Activated naive CD4-positive, alpha-beta T cell treated with anti-CD3 and anti-CD28 coated beads, Interleukin-2, amount 50 U/mL, for 24 hours (primary cell): Measurements from ENCODE around the gene FIGN.

Source experiments
- H3K27ac Mint-ChIP-seq: one replicate; pipeline ENCODE4 v1.8.0; 2021; ENCODE audit warnings: mild to moderate bottlenecking, mixed read lengths
- H3K27me3 Mint-ChIP-seq: one replicate; pipeline ENCODE4 v1.8.0; 2021; ENCODE audit warnings: mixed read lengths
- H3K36me3 Mint-ChIP-seq: one replicate; pipeline ENCODE4 v1.8.0; 2021; ENCODE audit warnings: mixed read lengths
- H3K4me1 Mint-ChIP-seq: one replicate; pipeline ENCODE4 v1.8.0; 2021; ENCODE audit warnings: mixed read lengths
- H3K4me3 Mint-ChIP-seq: one replicate; pipeline ENCODE4 v1.8.0; 2021; ENCODE audit warnings: mild to moderate bottlenecking, mixed read lengths
- H3K9me3 Mint-ChIP-seq: one replicate; pipeline ENCODE4 v1.8.0; 2021; ENCODE audit warnings: mixed read lengths

FIGN gene

DNA sequence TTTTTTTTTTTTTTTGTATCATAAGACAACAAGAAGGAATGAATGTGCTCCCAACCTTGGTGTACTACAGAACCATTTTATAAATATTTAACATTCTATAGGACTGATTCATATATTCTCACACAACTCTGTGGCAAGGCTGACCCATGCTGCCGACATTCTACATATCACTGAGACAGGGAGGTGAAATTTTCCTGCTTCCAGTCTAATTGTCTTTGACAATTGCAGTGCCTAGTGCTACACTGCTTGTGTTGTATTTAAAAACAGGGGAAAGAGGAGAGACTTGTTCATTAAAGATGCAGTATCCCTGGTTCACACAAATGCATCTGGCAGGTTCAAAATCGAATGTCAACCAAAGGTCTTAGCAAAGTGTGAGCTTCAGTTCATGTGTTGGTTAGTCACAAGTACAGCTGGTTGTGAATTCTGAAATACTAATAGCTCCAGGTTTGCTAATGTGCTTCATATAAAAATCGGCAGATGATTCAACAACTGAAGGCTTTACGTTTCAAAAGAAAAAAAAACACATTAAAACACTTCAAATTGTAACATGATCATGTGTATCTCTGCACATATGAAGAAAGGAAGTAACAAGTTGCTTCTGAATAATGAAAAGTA, 130.8 kb downstream of the FIGN start:
- Mint-ChIP-seq H3K4me1 (no peaks in the 10 kb centered on the region), H3K27ac (no peak overlapping the region), H3K9me3 (no peaks in the 10 kb centered on the region), H3K27me3 (no peaks in the 10 kb centered on the region), H3K4me3 (no peak overlapping the region), H3K36me3 (no peaks in the 10 kb centered on the region)

DNA sequence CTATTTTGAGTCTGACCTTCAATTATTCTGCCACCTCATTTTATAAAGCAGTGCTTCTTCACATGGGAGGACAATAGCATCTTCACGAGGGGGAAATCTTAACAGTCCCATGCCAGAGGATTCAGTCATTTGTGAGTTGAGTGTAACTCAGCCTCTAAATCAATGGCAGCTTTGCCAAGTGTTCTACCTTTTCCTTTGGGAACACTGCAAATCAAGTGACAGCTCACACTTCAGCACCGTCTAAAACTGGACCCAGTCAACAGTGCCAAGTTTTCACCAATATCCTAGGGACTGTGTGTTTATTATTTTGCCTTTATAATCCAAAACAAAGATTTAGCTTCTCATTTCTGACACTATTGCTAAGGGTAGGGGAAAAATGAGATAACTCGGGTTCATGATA, 133.6 kb downstream of the FIGN start:
- no peak overlapping the region for H3K4me3 Mint-ChIP-seq
- no peaks in the 10 kb centered on the region for H3K4me1 Mint-ChIP-seq
- H3K9me3 Mint-ChIP-seq = no peaks in the 10 kb centered on the region
- H3K27ac Mint-ChIP-seq = no peak overlapping the region
- H3K36me3 Mint-ChIP-seq = no peaks in the 10 kb centered on the region
- H3K27me3 Mint-ChIP-seq = no peaks in the 10 kb centered on the region

DNA sequence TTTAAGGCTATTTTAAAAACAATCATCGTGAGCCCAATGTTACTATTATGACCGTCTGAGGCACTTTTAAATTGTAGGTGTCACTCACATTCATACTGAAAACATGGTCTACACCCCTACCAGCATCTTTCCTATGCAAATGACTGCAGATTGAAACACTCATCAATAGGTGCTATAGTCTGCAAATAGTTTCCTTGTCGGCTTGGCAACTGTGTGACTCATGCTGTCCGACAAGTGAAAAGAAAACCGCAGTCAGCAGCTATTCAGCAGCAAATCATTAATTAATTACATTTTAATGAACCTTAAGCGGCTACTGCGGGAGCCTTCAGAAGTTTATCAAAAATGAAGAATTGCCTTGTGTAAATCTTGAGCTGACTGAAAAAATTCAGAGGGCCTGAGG, 134.4 kb downstream of the FIGN start:
- Mint-ChIP-seq H3K27ac (no peak overlapping the region), H3K36me3 (no peaks in the 10 kb centered on the region), H3K4me1 (no peaks in the 10 kb centered on the region), H3K4me3 (no peak overlapping the region), H3K9me3 (no peaks in the 10 kb centered on the region), H3K27me3 (no peaks in the 10 kb centered on the region)

DNA sequence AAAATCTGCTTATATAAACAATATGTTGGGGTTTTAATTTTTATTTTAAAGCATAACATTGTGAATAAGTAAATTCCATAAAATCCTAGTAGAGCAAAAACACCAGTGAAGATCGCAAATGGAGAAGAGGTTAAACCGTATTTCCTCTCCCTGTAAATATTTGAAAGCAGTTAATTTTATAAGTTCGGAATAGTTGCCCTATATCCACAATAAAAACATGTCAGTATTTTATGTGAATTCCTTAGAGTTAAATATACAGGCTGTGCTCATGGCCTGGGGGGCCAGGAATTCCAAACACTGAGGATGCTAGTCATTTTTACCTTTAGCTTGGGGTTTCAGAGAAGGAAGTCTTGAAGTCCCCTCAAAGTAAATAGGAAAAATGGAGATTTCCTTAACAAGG, 135.0 kb downstream of the FIGN start:
- Mint-ChIP-seq H3K4me3 (no peak overlapping the region), H3K9me3 (no peaks in the 10 kb centered on the region), H3K27me3 (no peaks in the 10 kb centered on the region), H3K4me1 (no peaks in the 10 kb centered on the region), H3K27ac (no peak overlapping the region), H3K36me3 (no peaks in the 10 kb centered on the region)

DNA sequence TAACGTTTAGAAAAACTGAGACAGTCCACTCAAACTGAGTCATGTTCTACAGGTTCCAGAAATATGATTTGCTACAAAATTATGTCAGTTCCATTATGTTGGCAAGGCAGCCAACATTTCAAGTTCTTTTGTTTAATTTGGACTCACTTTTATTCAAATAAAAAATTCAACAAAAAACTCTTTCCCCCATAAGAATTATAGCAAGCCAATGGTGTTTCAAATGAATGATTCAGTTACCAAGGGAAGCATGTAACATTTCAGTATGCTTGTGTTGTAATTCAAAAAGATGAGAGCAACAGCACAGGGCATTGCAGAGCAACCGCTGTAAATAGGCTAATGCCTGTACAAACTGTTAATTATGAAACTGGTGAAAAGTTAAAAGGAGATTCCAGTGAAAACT, 140.8 kb downstream of the FIGN start:
- H3K4me1 Mint-ChIP-seq = no peaks in the 10 kb centered on the region
- no peak overlapping the region for H3K4me3 Mint-ChIP-seq
- H3K27me3 Mint-ChIP-seq = no peaks in the 10 kb centered on the region
- H3K9me3 Mint-ChIP-seq = no peaks in the 10 kb centered on the region
- no peak overlapping the region for H3K27ac Mint-ChIP-seq
- no peaks in the 10 kb centered on the region for H3K36me3 Mint-ChIP-seq

DNA sequence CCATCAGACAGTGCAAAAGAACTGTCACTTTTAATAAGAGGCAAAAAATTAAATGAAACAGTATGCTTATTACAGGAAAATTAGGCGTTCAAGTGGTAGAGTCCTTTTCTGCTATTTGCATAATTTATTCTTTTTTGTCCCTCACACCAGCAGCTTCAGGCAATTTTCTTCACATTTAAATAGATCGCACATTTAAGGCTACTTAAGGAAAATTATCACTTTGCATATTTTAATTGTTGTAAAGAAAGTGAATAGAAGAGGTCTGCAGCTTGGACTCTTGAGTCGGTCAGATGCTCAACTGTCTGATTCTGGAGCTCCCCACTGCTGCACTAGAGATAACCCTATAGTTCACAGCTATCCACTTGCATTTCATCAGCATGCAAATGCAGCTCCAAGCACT, 141.3 kb downstream of the FIGN start:
- no peaks in the 10 kb centered on the region for H3K27me3 Mint-ChIP-seq
- no peak overlapping the region for H3K27ac Mint-ChIP-seq
- no peaks in the 10 kb centered on the region for H3K36me3 Mint-ChIP-seq
- no peaks in the 10 kb centered on the region for H3K4me1 Mint-ChIP-seq
- H3K9me3 Mint-ChIP-seq = no peaks in the 10 kb centered on the region
- no peak overlapping the region for H3K4me3 Mint-ChIP-seq

DNA sequence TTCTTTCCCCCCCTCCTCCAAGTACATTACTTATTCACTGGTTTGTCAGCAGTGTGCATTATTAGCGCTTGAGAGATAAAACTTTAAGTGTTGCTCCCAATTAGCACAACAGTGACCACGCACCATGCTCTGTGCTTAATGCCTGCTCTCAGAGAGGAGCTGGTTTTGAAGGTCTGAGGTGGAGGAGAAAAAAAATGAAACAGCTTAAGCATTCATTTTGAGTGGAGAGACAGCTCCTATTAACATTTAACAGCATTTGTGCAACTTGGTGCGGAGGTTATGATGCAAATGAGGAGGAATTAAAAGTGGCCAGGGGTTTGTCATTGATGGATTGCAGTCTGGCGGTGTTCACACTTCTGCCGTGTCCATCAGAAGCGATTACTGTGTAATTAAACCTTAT, 141.8 kb downstream of the FIGN start:
- H3K27ac Mint-ChIP-seq = no peak overlapping the region
- no peaks in the 10 kb centered on the region for H3K9me3 Mint-ChIP-seq
- H3K4me3 Mint-ChIP-seq = no peak overlapping the region
- no peaks in the 10 kb centered on the region for H3K27me3 Mint-ChIP-seq
- no peaks in the 10 kb centered on the region for H3K4me1 Mint-ChIP-seq
- H3K36me3 Mint-ChIP-seq = no peaks in the 10 kb centered on the region

DNA sequence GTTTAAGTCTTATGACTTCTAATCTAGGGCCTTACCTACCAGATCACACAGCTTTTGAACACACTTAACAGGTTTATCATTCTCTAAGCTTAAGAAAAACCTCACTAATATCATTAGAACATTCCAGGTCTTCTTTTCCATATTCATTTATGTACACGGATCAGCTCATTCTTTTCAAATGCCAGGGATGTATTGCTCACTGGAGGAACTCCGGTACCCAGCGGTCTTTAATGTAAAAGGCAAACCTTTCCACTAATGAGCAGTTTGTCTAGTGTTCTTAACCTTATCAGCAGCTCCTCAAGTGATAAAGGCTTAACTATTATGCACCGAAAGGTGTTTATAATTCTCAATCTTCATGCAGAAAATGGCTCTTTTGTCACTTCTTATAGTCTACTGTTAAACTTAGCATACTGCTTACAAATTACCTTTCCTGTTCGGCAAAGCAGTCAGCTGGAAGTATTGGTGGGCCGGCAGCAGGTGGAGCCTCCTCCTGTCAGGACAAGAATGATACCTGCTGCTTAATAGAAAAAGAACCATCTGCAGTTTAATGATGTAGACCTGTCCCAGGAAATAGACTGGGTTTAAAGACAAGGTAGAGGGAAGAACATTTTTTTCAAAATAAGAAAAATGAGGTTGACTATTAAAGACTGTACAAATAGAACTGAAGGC, 142.7 kb downstream of the FIGN start:
- Mint-ChIP-seq H3K9me3 (no peaks in the 10 kb centered on the region), H3K27ac (no peak overlapping the region), H3K27me3 (no peaks in the 10 kb centered on the region), H3K4me1 (no peaks in the 10 kb centered on the region), H3K36me3 (no peaks in the 10 kb centered on the region), H3K4me3 (no peak overlapping the region)

DNA sequence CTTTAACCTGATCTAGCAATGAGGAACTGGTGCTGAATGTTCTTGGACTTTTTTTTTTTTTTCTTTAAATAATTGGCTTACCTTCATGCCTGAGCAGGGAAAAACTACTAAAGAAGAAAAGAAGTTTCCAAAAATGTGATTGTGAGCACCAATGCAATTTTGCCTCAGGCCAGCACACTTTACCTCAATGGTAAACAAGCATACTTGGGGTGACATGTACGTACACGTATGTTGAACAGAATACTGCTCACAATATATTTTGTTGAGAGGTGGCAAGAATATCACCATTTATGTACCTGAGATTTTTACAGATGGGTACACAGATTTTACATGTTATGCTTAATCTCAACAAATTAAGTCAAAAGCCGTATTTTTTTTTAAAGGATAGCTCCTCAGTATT, 144.3 kb downstream of the FIGN start:
- H3K4me1 Mint-ChIP-seq = no peaks in the 10 kb centered on the region
- no peaks in the 10 kb centered on the region for H3K36me3 Mint-ChIP-seq
- no peak overlapping the region for H3K4me3 Mint-ChIP-seq
- H3K27ac Mint-ChIP-seq = no peak overlapping the region
- H3K27me3 Mint-ChIP-seq = no peaks in the 10 kb centered on the region
- no peaks in the 10 kb centered on the region for H3K9me3 Mint-ChIP-seq

DNA sequence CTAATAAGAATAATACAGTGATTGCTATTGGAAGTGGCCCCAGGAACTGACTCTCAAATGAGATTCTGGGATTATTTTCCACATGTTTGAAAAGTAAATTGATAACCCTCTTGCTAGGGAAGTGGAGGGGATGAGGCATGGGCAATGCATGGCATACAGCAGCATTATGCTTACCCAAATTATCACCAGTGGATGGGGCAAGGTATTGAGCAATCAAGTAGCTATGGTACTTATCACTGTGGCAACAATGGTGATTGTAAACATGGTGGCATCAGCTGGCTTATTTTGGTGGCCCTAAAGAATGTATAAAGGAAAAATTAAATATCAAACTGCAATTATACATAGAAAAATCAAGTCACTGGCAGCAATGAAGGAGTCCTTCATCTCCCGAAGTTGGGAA, 155.1 kb downstream of the FIGN start:
- no peak overlapping the region for H3K27ac Mint-ChIP-seq

DNA sequence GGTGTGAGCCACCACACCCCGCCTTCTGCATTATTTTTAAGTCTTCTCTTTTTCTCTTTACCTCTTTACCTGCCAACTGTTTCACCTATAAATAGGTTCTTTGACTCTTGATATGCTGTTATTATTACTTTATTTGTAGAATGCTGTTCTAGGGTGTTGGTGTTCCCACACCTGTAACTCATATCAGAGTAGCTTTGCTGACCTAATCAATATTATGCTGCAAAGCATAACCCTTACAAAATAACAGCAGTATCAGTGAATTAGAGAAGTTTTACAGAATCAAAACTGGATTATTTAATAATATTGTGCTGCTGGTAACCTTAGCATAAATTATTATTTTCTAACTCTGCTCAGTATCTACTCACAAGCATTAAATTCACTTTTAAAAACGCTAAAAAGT, 161.5 kb downstream of the FIGN start:
- Mint-ChIP-seq H3K27ac (no peak overlapping the region), H3K36me3 (no peaks in the 10 kb centered on the region), H3K9me3 (no peaks in the 10 kb centered on the region), H3K4me3 (no peak overlapping the region), H3K4me1 (no peaks in the 10 kb centered on the region), H3K27me3 (no peaks in the 10 kb centered on the region)

More for the DNA sequence above, 155.1 kb downstream of the FIGN start:
- Mint-ChIP-seq H3K9me3 (peaks cover 4% of the 10 kb centered on the region), H3K4me3 (no peak overlapping the region), H3K36me3 (no peaks in the 10 kb centered on the region), H3K4me1 (no peaks in the 10 kb centered on the region), H3K27me3 (no peaks in the 10 kb centered on the region)

DNA sequence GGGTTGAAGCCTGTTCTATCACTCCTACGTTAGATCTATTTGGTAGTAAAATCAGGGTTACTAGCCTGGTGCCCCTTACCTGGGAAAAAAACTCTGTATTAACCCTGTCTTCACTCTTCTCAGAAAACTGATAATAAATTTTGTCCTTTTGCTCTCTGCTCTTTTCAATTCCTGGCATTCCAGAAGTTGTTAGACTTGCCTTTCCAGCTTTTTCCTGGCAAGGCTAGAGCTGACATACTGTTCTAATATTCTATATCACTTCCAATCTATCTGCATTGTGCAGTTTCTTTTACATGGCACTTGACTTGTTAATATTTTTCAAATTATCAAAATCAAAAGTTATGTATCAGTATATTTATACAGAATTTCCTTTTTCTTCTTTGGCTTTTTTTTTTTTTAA, 162.2 kb downstream of the FIGN start:
- Mint-ChIP-seq H3K4me1 (no peaks in the 10 kb centered on the region), H3K9me3 (no peaks in the 10 kb centered on the region), H3K4me3 (no peak overlapping the region), H3K36me3 (no peaks in the 10 kb centered on the region), H3K27ac (no peak overlapping the region), H3K27me3 (no peaks in the 10 kb centered on the region)

DNA sequence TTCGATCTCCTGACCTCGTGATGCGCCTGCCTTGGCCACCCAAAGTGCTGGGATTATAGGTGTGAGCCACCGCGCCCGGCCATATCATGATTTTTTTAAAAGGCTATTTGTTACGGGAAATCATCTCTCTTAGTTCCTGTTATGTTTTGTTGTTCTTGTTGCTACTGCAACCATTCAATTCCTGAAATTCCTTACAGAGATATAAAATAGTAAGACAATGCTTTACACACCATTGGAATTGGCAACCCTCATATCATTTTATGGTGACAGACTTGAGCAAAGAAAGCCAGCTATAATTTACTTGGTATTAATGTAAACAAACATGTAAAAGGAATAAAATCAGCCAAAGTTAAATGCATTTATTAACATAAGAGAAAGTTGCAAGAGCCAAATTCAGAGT, 163.0 kb downstream of the FIGN start:
- Mint-ChIP-seq H3K4me1 (no peaks in the 10 kb centered on the region), H3K36me3 (no peaks in the 10 kb centered on the region), H3K4me3 (no peak overlapping the region), H3K9me3 (no peaks in the 10 kb centered on the region), H3K27me3 (no peaks in the 10 kb centered on the region), H3K27ac (no peak overlapping the region)

DNA sequence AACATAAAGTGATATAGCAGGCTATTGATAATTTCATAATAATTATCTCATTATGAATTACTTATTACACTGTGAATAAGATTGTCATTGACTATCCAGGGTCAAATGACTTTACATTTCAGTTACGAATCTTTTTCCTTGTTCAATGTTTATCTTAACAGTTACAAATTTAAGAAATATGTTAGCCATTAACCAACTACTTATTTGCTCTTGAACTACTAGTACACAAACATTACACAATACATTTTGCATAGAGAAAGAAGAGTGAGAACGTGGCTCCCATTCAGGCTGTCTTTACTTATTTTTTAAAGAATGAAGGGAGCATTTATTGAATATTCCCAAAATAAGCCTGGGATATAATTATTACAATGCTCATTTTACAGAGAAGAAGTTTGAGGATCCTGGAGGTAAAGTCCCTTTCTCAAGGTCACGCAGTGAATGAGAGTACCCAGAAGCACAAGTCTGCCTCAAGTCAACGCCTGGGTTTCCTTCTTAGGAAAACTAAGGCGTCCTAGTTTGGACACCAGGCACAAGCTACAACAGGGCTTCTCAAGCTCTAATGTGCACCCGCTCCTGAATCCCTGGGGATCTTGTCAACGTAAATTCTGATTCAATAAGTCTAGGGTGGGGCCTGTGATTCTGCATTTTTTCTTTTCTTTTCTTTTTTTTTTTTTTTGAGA, 164.2 kb downstream of the FIGN start:
- Mint-ChIP-seq H3K27me3 (no peaks in the 10 kb centered on the region), H3K27ac (no peak overlapping the region), H3K36me3 (no peaks in the 10 kb centered on the region), H3K4me3 (no peak overlapping the region), H3K4me1 (no peaks in the 10 kb centered on the region), H3K9me3 (no peaks in the 10 kb centered on the region)

DNA sequence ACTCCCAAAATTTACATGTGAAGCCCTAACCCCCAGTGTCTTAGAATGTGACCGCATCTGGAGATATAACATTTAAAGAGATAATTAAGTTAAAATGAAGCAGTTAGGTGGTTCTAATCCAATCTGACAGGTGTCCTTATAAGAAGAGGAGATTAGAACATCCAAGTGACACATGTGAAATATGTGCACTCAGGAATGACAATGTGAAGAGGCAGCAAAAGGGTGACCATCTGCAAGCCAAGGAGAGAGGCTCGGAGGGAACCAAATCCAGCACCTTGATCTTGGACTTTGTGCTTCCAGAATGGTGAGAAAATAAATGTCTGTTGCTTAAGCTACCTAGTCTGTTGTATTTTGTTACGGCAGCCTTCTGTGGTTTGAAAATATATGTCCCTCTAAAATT, 165.4 kb downstream of the FIGN start:
- H3K27me3 Mint-ChIP-seq = no peaks in the 10 kb centered on the region

DNA sequence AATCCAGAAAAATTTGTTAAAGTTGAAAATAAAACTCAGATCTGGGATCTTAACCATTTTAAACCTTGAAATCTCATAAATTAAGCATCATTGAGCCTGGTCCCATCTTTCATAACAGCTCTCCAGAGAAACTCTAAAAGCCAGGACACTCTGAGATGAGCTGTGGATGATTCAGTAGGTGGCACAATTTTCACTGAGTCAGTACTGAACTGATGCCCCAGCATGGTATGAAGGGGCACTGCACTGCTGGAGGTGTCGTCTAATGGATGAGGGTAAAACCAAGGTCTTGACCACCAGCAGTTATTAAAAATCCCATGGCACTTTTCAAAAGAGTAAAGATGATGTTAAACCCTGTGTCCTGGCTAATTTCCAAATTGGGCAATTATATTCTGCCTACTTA, 170.6 kb downstream of the FIGN start:
- no peaks in the 10 kb centered on the region for H3K4me1 Mint-ChIP-seq
- no peak overlapping the region for H3K4me3 Mint-ChIP-seq
- no peak overlapping the region for H3K27ac Mint-ChIP-seq
- no peaks in the 10 kb centered on the region for H3K9me3 Mint-ChIP-seq
- H3K27me3 Mint-ChIP-seq = no peaks in the 10 kb centered on the region
- no peaks in the 10 kb centered on the region for H3K36me3 Mint-ChIP-seq

More for the DNA sequence above, 165.4 kb downstream of the FIGN start:
- Mint-ChIP-seq H3K9me3 (no peaks in the 10 kb centered on the region), H3K4me1 (no peaks in the 10 kb centered on the region), H3K4me3 (no peak overlapping the region), H3K27ac (no peak overlapping the region), H3K36me3 (no peaks in the 10 kb centered on the region)
